ENCODE data around the gene DCD.

DNA sequence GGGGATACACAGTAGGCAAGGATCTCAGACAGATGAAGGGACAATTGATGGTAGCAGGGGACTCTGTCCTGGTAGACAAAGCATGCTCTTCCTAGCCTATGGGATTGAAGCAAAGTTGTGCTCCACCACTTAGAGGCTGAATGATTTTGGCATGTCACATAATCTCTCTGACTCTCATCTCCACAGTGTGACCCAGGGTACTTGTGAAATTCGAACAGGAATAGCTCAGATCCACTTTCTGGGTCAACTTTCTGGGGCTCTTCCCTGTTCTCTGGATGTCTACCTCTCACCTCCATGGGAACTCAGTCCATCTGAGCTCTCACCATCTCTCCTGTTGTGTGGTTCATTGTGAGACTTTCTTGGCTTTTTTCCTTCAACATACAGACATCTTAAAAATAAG is 1.7 kb upstream of the DCD start:
- no peak for TF ChIP-seq FOXP2 (optimal IDR thresholded peaks at IDR 0.05; ENCODE audit: control extremely low read depth, extremely low read length, insufficient read depth)
- TF ChIP-seq EZH2 (IDR thresholded peaks at IDR 0.05): no peak
- no peak for TF ChIP-seq POLR2AphosphoS5 (IDR thresholded peaks at IDR 0.05; ENCODE audit: borderline replicate concordance, low read depth, low read length)
